Nucleus accumbens (tissue), 56 donors: Measurements from ENCODE around the gene CEACAM8.
A peak's percentile ranks its signal among the peaks of the same experiment; 100 is the strongest.
"Not testable (repeated sequence)": the region's sequence is repeated elsewhere in the genome, so short reads cannot be mapped to it uniquely, and the experiment has no call there.

ENCODE experiments used
- DNase-seq, 56 donors: peaks; one replicate each; lab custom pipeline; 2025; lab: John Stamatoyannopoulos, UW

The CEACAM8 gene

DNA sequence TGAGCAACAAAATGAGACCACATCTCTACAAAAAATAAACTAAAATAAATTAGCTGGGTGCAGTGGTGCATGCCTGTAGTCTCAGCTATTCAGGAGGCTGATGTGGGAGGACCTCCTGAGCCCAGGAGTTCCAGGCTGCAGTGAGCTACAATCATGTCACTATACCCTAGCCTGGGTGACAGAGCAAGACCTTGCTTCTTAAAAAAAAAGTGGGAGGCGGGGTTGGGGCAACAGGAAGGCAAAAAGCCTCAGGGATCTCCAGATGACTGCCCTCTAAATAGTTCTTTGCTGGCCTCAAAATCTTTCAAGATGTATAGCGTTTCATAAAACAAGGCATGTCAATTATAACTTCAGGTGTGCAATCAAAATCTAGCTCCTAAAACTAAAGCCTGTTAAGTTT lies 18.5 kb downstream of the CEACAM8 start:
- no peak for DNase-seq

DNA sequence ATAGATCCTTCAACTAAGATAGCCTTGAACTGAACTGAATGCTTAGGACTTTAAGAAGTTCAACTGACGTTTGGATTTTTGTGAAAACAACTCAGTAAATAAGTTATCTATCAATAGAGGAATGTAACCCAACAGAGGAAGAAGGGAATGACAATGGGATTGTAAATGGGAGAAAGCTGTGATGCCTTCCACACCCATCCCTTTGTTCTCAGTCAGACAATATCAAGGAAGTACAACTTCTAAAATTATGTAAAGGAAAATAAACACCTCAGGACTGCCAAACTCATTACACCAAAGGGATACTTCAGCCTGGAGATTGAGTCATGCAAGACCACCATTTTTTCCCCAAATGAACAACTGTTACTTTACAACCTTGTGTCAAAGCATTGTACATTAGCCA lies 21.1 kb downstream of the CEACAM8 start:
- no peak for DNase-seq

DNA sequence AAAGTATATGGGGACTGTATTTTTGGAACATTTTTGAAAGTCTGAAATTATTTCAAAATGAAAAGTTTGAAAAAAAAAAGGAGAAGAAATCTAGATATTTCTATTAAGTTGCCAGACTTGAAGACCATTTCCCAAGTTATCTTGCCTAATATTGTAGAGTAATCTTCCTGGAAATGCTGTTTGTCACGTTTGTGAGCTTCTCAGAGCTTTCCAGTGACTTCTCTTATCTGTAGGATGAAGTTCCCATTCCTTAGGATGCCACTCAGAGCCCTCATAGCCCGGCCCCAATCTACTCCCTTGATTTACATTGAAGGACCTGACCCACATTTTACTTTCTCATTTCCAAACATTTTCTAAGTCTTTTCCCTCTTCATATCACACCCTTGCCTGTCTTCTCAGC lies 23.6 kb downstream of the CEACAM8 start:
- no peak for DNase-seq

DNA sequence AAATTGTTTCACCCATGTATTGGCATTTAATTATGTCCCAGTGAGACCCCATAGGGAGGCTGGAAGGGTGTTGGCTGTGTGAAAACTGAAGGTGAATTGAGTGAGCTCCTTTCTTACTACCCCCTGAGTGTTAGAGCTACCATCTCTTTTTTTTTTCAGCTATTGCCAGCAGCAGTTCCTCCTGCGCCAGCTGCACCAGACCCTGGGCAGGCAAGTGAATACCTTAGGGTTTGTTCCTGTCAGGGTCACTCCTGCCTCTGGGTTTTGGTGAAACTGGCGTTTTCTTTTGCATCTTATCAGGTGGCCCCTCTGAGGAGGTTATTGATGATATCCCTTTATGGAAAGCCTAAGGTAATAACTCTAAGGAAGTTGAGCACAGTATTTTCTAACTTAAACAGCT lies 25.5 kb downstream of the CEACAM8 start:
- DNase-seq, result no peak

DNA sequence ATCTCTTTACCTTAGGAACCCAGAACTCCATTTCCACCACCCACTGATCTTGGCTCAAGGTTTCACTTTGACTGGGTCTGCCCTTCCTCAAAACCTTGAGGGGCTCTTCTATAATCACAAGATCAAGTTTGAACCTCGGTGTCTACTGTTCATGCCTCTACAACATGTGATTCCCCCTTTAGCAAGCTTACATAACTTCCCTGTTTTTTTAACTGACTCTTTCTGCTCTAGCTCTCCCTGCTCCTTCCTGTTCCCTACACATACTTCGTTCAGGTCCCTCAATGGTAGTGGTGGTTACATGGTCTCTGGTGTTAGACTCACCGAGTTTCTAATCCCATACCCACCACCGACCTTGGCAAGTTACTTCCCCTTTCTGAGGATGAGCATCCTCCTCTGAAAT lies 26.7 kb downstream of the CEACAM8 start:
- DNase-seq, result peak in 3 of 56 donors; percentile 0 to 10 (median 3)

DNA sequence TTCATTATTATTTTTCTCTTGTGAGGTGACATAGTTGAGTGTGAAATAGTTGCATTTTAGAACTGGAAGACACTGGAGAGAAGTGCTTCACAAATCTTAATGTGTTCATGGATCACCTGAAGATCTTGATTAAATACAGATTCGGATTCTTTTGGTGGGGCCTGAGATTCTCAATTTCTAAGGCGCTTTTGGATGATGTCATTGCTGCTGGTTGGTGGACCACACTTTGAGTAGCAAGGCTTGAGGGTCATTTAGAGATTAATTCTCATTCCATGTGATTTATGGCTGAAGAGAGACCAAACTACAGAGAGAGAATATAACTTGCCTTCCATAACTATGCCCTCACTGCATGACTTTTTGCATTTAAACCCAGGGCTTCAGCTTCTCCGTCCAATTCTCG lies 27.2 kb downstream of the CEACAM8 start:
- DNase-seq, result no peak

DNA sequence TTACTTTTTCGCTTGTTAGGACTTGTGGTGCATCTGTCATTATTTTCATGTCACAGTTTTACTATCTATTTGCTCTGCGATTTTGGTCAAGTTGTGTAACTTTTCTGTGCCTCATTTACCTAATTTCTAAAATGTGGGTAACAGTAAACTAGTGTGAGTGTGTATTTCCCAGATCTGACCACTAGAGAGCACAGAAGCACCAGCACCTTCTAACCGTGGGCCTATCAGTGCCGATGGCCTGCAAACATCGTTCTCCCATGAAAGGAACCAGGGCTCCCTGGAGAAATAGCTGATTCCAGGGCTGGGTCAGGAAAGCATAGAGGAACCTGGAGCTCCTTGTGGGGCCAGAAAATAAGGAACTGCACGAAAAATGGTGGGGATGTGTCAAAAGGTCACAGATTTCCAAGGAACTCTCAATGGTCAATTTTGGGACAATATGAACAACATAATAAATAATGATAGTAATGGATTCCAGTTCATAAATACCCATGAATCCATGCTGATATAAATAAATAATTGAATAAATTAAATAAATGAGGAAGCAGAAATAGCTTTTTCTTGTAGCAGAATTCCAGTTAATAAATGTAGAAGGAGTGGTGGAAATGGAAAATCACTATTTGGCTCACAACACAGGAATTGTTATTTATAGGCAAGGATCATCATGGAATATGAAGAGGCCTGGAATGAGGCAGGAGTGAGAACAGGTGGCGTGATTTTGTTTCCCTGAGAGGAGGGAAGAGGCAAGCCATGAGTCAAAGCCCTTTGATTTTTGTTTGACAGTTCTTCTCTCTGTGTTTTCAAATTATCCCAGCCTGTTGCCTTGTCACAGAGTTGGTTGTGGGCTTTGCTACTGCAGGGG lies 31.1 kb downstream of the CEACAM8 start:
- peak in 31 of 56 donors; percentile 2 to 59 (median 16) for DNase-seq

DNA sequence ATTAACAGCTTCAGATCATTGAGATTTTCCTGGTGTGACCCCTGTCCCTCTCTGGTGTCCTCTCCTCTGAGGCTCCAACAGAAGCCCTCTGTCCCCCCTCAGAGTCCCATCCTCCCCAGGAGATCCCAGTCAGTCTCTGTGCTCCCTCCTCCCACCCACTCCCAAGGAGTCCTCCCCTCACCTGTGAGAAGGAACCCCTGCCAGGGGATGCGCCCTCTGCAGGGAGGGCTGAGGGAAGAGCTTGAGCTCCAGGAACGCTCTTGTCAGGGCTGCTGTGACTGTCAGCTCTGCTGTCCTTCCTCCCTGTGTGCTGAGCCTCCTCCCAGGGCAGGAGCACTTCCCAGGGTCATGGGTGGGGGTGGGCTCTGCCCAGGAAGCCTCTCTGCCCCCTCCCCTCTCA lies 33.2 kb downstream of the CEACAM8 start:
- DNase-seq, result no peak

DNA sequence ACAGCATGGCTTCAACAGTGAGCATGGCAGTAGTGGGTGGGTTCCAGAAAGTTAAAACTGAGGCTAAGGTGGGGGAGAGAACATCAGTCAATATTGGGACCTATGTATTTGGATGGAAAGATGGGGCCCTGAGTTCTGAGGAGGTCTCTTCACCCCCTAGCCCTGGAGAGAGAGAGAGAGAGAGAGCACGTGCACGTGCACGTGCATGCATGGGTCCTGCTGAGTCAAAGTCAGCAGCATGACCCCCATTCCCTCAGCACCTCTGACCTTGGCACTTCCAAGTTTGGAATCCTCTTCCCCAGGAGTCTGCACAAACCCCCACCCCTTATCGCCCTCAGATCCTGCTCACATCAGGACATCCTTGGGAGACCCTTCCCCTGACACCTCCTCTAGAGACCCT lies 34.0 kb downstream of the CEACAM8 start:
- DNase-seq, result no peak

DNA sequence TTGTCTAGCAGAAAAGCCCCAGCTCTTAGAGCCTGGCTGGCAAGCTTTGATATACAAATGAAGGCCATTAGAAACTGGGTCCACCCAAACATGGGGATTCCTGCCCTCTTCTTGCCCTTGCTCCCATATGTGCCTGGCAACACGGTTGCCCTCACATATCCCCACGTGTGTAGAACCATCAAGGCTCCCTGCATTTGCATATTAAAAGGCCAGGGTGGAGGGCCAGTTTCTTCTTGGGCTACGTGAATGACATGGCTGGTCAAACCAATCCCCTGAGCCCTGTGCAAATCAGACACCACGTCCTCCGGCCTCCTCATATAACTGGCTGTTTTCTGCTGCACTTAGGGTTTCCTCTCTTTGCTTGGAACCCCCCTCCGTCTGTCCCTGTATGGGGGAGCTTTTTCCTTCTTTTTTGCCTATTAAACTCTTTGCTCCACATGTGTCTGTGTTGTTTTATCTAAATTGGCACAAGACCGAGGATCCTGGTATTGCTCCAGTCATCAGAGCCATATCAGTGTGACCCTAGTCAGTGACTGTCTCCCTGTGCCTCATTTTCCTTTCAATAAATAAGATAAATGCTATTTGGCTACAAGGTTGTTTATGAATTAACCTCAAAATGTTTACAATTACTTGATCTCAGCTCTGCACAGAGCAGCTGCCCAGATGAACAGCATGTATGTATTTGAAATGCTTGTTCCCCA lies 36.1 kb downstream of the CEACAM8 start:
- no peak for DNase-seq

DNA sequence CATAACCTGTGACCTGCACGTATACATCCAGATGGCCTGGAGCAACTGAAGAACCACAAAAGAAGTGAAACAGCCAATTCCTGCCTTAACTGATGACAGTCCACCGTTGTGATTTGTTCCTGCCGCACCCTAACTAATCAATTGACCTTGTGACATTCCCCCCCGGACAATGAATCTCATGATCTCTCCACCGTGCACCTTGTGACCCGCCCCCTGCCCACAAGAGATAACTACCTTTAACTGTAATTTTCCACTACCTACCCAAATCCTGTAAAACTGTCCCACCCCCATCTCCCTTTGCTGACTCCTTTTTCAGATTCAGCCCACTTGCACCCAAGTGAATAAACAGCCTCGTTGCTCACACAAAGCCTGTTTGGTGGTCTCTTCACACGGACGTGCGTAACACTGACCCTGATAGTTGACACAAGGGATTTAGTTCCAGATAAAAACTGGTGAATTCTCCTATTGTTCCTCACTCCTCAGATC lies 37.3 kb downstream of the CEACAM8 start:
- DNase-seq, result not testable (repeated sequence)

DNA sequence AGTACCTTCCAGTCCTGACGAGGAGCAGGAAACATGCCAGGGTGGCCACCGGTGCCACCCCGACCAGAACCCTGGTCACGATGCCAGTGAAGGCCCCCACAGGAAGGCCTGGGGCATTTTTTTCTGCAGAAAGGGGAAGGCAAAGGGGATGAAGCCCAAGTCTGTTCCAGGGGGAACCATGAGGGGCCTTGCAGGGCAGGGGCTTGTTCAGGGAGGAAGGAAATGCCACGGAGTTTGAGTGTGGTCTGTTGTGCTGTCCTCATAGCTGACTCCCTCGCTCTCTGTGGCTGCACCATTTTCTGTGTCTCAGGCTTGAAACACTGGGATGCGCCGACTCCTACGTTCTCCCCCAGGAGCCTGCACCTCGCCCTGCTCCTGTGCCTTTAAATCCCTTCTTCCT lies 38.9 kb downstream of the CEACAM8 start:
- DNase-seq, result peak in 3 of 56 donors; percentile 10 to 39 (median 20)

DNA sequence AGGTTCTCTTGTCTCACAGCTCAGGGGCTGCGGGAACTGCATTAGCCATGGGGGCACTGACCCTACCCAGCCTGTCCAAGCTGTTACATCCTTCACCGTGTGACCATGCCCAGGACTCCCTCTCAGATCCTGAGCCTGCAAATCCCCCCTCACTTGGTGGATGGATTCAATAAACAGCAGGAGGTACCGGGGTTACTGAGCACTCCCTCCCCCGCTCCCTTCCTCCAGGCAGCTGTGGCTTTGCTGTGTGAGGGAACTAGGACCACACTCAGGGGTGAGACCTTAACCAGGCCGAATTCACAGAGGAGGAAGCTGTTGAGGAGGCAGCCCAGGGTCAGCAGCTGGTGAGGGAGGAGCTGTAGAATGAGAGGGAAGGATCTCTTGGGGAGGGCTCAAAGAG lies 39.4 kb downstream of the CEACAM8 start:
- peak in 8 of 56 donors; percentile 4 to 40 (median 14) for DNase-seq

DNA sequence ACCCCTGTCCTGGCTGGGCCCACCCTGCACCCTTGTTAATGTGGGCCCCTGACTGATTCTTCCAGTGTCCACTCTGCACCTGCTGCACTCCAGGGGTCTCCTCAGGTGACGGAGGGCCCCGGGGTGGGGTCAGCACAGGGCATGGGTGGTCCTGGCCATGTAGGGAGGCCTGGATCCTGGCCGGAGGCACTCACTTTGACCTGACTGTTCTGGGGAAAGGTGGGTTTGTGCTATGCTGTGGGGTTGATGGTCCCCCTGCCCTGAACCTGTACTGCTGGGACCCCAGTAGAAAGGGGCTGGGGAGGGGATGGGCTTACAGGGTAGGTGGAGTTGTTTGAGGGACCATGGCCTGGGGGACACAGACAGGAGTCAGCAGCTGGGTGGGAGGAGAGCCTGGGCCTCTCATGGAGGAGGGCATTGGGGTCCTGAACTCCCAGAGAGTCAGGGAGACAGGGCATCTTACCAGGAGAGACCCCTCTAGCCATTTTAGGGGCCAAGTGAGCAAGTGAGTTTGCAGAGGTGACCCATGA lies 40.6 kb downstream of the CEACAM8 start:
- no peak for DNase-seq

DNA sequence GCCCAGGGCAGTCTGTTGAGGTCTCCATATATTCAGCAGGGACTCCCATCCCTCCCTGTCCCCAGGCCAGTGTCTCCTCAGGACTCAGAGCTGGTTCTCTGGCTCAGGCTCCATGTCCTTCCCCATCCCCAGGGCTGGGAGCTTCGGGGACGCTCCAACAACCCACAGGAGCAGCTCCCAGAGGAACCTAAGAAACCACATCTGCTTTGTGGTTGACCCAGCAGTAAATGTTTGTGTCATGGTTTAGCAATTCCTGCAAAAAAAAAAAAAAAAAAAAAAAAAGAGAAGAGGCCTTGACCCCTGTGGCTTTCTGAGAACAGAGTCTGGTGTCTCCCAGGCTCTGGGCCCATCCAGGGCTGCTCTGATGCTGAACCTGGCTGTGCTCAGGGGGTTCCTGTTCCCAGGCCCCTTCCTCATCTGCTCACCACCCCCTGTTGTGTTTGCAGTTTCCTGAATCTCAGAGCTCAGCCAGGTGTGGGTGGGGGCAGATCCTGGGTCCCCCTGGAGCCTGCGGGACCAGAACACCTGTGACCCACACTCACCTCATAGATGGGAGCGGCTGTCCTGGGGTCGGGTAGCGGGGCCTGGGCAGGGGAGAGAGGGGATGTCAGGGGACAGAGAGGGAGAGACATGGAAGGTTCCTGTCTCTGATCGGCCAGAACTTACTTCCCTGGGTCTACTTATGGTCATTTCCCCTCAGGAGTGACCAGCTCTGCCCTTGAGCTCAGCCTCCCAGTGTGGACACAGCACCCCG lies 41.3 kb downstream of the CEACAM8 start:
- peak in 1 of 56 donors; percentile 5 for DNase-seq

DNA sequence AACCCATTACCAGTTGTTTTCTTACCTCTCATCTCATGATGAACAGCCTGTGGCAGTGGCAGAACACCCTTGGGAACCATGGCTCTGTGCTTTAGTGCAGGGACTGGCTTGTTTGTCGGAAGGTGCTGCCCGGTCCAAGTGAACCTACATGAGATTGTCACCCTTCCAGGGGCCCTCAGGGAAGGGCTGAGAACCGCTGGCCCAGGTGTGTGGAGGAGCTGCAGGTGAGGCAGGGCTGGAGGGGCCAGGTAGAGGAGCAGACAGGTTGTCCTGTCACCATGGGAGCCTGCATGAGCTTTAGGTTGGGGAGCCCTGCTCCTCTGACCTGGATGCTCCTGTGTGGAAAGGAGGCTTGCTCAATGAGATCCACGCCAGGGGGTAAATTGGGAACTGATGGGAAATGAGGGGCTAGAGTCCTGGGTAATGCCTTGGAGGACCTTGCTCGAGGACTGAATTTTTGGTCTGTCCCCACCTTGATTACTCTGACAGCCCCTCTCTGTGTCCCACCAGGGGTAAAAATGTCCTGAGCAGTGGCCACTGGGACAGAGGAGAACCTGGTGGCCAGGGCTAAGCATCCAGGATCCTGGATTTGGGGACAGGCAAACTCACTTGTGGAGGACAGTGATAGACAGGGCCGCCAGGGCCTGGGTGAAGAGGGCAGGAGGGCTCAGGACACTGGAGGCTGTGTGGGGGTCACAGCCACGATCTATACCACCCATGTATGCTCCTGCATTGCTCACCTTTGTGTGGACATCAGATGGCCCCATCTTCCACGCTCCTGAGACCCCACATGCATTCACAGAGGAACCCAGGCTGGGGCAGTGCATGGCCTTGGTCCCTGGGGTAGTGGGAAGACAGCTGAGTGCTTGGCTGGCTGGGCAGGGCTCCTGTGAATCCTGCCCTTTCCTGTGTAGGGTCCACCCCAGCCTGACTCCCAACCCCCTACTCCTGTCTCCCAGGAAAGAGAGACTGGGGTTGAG lies 42.3 kb downstream of the CEACAM8 start:
- no peak for DNase-seq

DNA sequence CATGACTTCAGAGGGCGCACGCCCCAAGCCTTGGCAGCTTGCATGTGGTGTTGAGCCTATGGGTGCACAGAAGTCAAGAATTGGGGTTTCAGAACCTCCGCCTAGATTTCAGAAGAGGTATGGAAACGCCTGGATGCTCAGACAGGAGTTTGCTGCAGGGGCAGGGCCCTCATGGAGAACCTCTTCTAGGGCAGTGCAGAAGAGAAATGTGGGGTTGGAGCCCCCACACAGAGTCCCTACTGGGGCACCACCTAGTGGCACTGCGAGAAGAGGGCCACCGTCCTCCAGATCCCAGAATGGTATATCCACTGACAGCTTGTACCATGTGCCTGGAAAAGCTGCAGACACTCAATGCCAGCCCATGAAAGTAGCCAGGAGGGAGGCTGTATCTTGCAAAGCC lies 44.2 kb downstream of the CEACAM8 start:
- DNase-seq, result not testable (repeated sequence)

DNA sequence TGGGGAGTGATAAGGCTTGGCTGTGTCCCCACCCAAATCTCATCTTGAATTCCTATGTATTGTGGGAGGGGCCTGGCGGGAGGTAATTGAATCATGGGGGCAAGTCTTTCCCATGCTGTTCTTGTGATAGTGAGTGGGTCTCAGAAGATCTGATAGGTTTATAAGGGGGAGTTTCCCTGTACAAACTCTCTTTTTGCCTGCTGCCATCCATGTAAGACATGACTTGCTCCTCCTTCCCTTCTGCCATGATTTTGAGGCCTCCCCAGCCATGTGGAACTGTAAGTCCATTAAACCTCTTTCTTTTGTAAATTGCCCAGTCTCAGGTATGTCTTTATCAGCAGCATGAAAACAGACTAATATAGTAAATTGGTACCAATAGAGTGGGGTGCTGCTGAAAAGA lies 45.7 kb downstream of the CEACAM8 start:
- not testable (repeated sequence) for DNase-seq

DNA sequence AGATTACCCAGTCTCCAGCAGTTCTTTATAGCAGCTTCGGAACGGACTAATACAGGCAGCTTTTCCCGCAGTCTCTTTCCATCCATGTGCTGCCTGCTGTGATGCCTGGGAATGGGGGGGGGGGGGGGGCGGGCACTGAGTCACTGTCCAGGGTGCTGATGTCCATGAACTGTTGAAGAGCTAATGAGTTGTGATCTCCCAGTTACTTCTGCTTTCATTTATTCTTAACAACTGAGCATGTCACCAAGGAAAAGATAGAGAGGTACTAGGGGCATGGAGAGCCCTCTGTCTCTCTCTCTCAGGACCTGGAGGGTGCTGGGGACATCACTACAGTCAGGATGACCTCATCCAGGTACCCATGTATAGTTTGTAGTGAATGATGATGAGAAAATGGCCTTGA lies 46.2 kb downstream of the CEACAM8 start:
- no peak for DNase-seq

DNA sequence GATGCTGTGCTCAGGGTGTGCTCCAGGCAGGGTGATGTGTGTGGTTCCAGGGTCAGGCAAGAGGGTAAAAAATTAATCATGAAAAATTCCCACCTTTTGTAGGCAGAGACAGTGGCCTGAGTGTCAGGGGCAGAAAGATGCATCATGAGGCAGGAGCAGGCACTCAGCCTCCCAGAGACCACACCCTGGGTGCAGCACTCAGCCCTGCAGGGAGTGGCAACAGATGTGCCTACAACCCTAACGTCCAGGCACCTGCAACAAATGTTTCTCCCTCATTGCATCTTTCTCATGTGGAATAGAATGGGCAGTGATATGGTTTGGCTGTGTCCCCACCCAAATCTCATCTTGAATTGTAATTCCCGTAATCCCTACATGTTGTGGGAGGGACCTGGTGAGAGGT lies 46.8 kb downstream of the CEACAM8 start:
- no peak for DNase-seq
